ENCODE measurements around the gene SELENOM.
"Not testable (repeated sequence)": the region's sequence is repeated elsewhere in the genome, so short reads cannot be mapped to it uniquely, and the experiment has no call there.

The SELENOM gene

GRCh38 chr22:31119026-31119717 is 11.8 kb upstream of the SELENOM start:
- Histone ChIP-seq H3K4me1 (ENCODE audit: insufficient read depth, low read length, severe bottlenecking) (no peaks in the 10 kb centered on the region), H3K27me3 (ENCODE audit: insufficient read depth, low read length) (no peaks in the 10 kb centered on the region), H3F3A (ENCODE audit: insufficient read depth, low read length) (no peaks in the 10 kb centered on the region), H3K27ac (ENCODE audit: low read depth, low read length, poor library complexity, severe bottlenecking) (no peak overlapping the region), H2AFZ (ENCODE audit: low read length) (no peak overlapping the region), H4K20me1 (ENCODE audit: insufficient read depth, low read length) (no peaks in the 10 kb centered on the region), H3K79me2 (ENCODE audit: insufficient read depth, low read length) (no peaks in the 10 kb centered on the region), H3K36me3 (ENCODE audit: insufficient read depth, low read length) (no peaks in the 10 kb centered on the region), H3K9me2 (ENCODE audit: low read depth, low read length) (no peaks in the 10 kb centered on the region), H3K4me3 (ENCODE audit: low read depth, low read length, poor library complexity, severe bottlenecking) (no peak overlapping the region), H3K9ac (ENCODE audit: low read length) (no peak overlapping the region), H3K9me3 (ENCODE audit: low read length) (no peaks in the 10 kb centered on the region), H3K4me2 (ENCODE audit: low read length) (no peak overlapping the region)
- TF ChIP-seq EZH2 (IDR thresholded peaks at IDR 0.05; ENCODE audit: borderline replicate concordance, low read length), result no peak
- TF ChIP-seq, protein P1, sequence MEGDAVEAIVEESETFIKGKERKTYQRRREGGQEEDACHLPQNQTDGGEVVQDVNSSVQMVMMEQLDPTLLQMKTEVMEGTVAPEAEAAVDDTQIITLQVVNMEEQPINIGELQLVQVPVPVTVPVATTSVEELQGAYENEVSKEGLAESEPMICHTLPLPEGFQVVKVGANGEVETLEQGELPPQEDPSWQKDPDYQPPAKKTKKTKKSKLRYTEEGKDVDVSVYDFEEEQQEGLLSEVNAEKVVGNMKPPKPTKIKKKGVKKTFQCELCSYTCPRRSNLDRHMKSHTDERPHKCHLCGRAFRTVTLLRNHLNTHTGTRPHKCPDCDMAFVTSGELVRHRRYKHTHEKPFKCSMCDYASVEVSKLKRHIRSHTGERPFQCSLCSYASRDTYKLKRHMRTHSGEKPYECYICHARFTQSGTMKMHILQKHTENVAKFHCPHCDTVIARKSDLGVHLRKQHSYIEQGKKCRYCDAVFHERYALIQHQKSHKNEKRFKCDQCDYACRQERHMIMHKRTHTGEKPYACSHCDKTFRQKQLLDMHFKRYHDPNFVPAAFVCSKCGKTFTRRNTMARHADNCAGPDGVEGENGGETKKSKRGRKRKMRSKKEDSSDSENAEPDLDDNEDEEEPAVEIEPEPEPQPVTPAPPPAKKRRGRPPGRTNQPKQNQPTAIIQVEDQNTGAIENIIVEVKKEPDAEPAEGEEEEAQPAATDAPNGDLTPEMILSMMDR (IDR thresholded peaks at IDR 0.05; ENCODE audit: low read length), result no peak

- Histone ChIP-seq H3K4me2 (ENCODE audit: low read length) (no peak overlapping the region), H3K79me2 (ENCODE audit: insufficient read depth, low read length) (no peaks in the 10 kb centered on the region), H3K27me3 (ENCODE audit: insufficient read depth, low read length) (no peaks in the 10 kb centered on the region), H2AFZ (ENCODE audit: low read length) (no peak overlapping the region), H3K9me2 (ENCODE audit: low read depth, low read length) (no peaks in the 10 kb centered on the region), H3K9me3 (ENCODE audit: low read length) (no peaks in the 10 kb centered on the region), H3F3A (ENCODE audit: insufficient read depth, low read length) (no peaks in the 10 kb centered on the region), H3K4me1 (ENCODE audit: insufficient read depth, low read length, severe bottlenecking) (no peaks in the 10 kb centered on the region), H3K36me3 (ENCODE audit: insufficient read depth, low read length) (no peaks in the 10 kb centered on the region), H4K20me1 (ENCODE audit: insufficient read depth, low read length) (no peaks in the 10 kb centered on the region), H3K4me3 (ENCODE audit: low read depth, low read length, poor library complexity, severe bottlenecking) (no peak overlapping the region), H3K9ac (ENCODE audit: low read length) (no peak overlapping the region), H3K27ac (ENCODE audit: low read depth, low read length, poor library complexity, severe bottlenecking) (no peak overlapping the region)
- TF ChIP-seq EZH2 (IDR thresholded peaks at IDR 0.05; ENCODE audit: borderline replicate concordance, low read length), result no peak
- TF ChIP-seq, protein P1 (IDR thresholded peaks at IDR 0.05; ENCODE audit: low read length), result no peak
These were observed 10.9 kb upstream of the SELENOM start for GRCh38 chr22:31118046-31118820.

DNA sequence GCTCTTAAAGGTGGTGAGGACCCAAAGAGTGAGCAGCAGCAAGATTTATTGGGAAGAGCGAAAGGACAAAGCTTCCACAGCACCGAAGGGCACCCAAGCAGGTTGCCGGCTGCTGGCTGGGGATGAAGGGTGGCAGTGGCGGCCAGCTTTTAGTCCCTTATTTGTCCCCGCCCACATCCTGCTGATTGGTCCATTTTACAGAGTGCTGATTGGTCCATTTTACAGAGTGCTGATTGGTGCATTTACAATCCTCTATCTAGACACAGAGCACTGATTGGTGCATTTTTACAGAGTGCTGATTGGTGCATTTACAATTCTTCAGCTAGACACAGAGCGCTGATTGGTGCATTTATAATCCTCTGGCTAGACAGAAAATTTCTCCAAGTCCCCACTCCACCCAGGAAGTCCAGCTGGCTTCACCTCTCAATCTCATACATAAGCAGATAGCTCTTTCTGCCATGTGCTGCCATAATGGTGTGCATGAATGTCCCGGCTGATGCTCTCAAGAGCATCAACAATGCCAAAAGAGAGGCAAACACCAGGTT is 5.3 kb upstream of the SELENOM start:
- H3K79me2 ChIP-seq (ENCODE audit: insufficient read depth, low read length); H4K20me1 ChIP-seq (ENCODE audit: insufficient read depth, low read length); H3K4me1 ChIP-seq (ENCODE audit: insufficient read depth, low read length, severe bottlenecking); H3K27ac ChIP-seq (ENCODE audit: low read depth, low read length, poor library complexity, severe bottlenecking); H3F3A ChIP-seq (ENCODE audit: insufficient read depth, low read length); H3K4me2 ChIP-seq (ENCODE audit: low read length); H3K4me3 ChIP-seq (ENCODE audit: low read depth, low read length, poor library complexity, severe bottlenecking); H3K27me3 ChIP-seq (ENCODE audit: insufficient read depth, low read length); H3K9me2 ChIP-seq (ENCODE audit: low read depth, low read length); H2AFZ ChIP-seq (ENCODE audit: low read length); H3K9ac ChIP-seq (ENCODE audit: low read length); H3K36me3 ChIP-seq (ENCODE audit: insufficient read depth, low read length); H3K9me3 ChIP-seq (ENCODE audit: low read length): not testable (repeated sequence)
